Spinal cord (tissue), 10 donors: ENCODE results near the gene JAML. TPM values are rescaled to one million over a fixed set of nuclear protein-coding genes. Genes with fewer than 3 reads are reported as not detected.
A peak's percentile ranks its signal among the peaks of the same experiment; 100 is the strongest.
"Not testable (repeated sequence)": the region's sequence is repeated elsewhere in the genome, so short reads cannot be mapped to it uniquely, and the experiment has no call there.

Source experiments
- DNase-seq, 6 donors: peaks; one replicate each; pipeline versions ENCODE4 v3.0.0 to v3.0.0-alpha.2; 2013 to 2015; ENCODE audit warnings: low spot score in 6 of 6, low read depth in 4 of 6
- H3K27ac ChIP-seq: one replicate; pipeline ENCODE4 v1.5.1; 2013; ENCODE audit warnings: low read depth, low read length, control low read depth
- H3K27me3 ChIP-seq: one replicate; pipeline ENCODE4 v1.6.1; 2013; ENCODE audit warnings: low read length; ENCODE audit not compliant: control insufficient read depth, insufficient read depth
- H3K36me3 ChIP-seq: one replicate; pipeline ENCODE4 v1.6.1; 2013; ENCODE audit warnings: low read length; ENCODE audit not compliant: control insufficient read depth, insufficient read depth
- H3K4me1 ChIP-seq: one replicate; pipeline ENCODE4 v1.6.1; 2013; ENCODE audit warnings: low read length; ENCODE audit not compliant: control insufficient read depth, insufficient read depth
- H3K4me3 ChIP-seq: one replicate; pipeline ENCODE4 v1.5.1; 2013; ENCODE audit warnings: low read depth, low read length, control low read depth
- H3K9me3 ChIP-seq: one replicate; pipeline ENCODE4 v1.6.1; 2013; ENCODE audit warnings: low read length; ENCODE audit not compliant: control insufficient read depth, insufficient read depth
- WGBS: methylation state at CpG from one replicate; pipeline ENCODE4 v1.1.5; 2013; ENCODE audit warnings: missing lambda C conversion rate; ENCODE audit not compliant: insufficient coverage; 5-methylcytosine and 5-hydroxymethylcytosine counted together
- polyA plus RNA-seq, 2 donors: library from polyadenylated mRNA; unstranded; fragments of 120-200 nt; gene quantifications; one replicate each; pipeline ENCODE4 v1.2.1, GENCODE V29; 2013; ENCODE audit not compliant: insufficient read length in 2 of 2
- total RNA-seq, 2 donors: library from RNA; depleted of rRNA in 1 of 2; stranded (reverse); fragments of 120-200 nt in 1 of 2; fragments of >200 nt in 1 of 2; gene quantifications; one replicate each; pipeline versions ENCODE4 v1.2.3 to v1.2.4, GENCODE V29; 2013 to 2014
- donor health status: healthy.

JAML gene
- total and polyA plus RNA-seq, 4 donors, result 0.52 to 9.2 (median 5.2) TPM

DNA sequence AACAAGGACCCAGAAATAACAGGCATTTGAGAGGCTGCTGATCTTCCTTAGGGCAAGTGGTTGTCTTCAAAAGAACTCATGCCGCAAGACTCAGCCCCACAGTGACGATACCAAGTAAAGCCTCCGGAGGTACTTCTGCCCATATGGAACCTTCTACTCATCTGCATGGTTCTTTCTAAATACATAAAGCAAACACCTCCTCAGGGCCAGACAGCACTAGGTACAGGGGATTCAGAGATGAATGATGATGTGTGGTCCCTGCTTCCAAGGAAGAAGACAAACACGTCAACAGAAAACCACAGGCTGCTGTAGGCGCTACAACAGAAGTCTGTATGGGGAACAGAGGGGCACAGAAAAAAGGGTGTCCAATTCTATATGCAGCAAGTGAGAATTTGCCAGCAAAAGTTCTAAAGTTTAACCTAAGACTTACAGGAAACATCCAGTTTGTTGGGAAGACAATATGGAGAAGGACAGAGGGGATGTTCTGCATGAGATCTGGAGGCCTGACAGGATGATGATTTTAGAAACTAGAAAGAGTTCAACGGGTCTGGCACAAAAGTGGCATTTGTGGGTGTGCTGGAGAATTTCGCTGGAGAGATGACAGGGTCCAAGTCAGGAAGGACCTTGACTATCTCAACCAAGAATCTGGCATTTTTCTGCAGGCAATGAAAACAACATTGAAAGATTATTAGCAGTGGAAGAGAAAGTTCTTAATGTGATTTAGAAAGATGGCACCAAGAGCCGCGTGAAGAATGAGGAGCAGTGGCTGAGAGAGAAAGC lies 23.7 kb downstream of the JAML start:
- H3K4me3 ChIP-seq, result no peak overlapping the region
- peaks cover 4% of the 10 kb centered on the region for H3K4me1 ChIP-seq
- whole genome bisulfite sequencing, result 92% methylated on average over 8 of the region's 9 CpGs
- DNase-seq, result no peak
- H3K9me3 ChIP-seq, result no peaks in the 10 kb centered on the region
- no peaks in the 10 kb centered on the region for H3K36me3 ChIP-seq
- H3K27me3 ChIP-seq, result peaks cover 8% of the 10 kb centered on the region
- no peak overlapping the region for H3K27ac ChIP-seq

GRCh38 chr11:118200497-118200896 lies 24.3 kb downstream of the JAML start:
- 100% methylated on average over 1 of the region's 5 CpGs for WGBS
- H3K9me3 ChIP-seq, result no peaks in the 10 kb centered on the region
- H3K27me3 ChIP-seq, result peaks cover 3% of the 10 kb centered on the region
- peaks cover 4% of the 10 kb centered on the region for H3K4me1 ChIP-seq
- H3K36me3 ChIP-seq, result no peaks in the 10 kb centered on the region
- DNase-seq, result no peak
- H3K4me3 ChIP-seq, result no peak overlapping the region
- H3K27ac ChIP-seq, result no peak overlapping the region

DNA sequence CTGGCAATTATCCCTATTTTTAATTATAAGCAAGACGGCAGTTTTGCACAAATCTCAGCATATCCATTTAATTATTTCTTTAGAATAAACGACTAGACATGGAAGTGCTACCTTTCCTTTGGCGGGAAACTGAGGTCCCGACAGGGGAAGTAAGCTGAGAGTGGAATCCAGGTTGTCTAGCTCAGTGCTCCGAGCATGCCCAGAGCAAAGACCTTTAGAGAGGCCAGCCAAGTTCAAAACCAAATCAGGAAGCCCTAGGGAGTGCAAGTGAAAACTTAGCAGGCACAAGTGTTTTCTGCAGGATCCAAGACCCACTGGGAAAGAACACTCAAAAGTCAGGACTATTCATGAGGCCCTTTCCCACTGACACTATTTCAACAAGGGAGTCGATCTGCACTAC lies 25.7 kb downstream of the JAML start:
- Histone ChIP-seq H3K4me3 (no peak overlapping the region), H3K4me1 (peaks cover 11% of the 10 kb centered on the region), H3K9me3 (no peaks in the 10 kb centered on the region), H3K36me3 (no peaks in the 10 kb centered on the region), H3K27me3 (peaks cover 3% of the 10 kb centered on the region), H3K27ac (no peak overlapping the region)
- 87% methylated on average over 4 of the region's 6 CpGs for WGBS
- DNase-seq, result no peak

- Histone ChIP-seq H3K9me3 (no peaks in the 10 kb centered on the region), H3K27me3 (peaks cover 3% of the 10 kb centered on the region), H3K36me3 (no peaks in the 10 kb centered on the region), H3K4me1 (peaks cover 11% of the 10 kb centered on the region), H3K4me3 (no peak overlapping the region), H3K27ac (no peak overlapping the region)
- peak in 2 of 6 donors; percentile 81 to 85 for DNase-seq
- WGBS, result 2% methylated on average over 6 of the region's 9 CpGs
These were observed 26.4 kb downstream of the JAML start for GRCh38 chr11:118198370-118198769.

- peak in 2 of 6 donors; percentile 53 to 60 for DNase-seq
- Histone ChIP-seq H3K4me1 (peaks cover 11% of the 10 kb centered on the region), H3K9me3 (no peaks in the 10 kb centered on the region), H3K27me3 (peaks cover 3% of the 10 kb centered on the region), H3K27ac (peak overlapping the region; percentile 16), H3K4me3 (no peak overlapping the region), H3K36me3 (no peaks in the 10 kb centered on the region)
- WGBS, result 22% methylated on average over 7 of the region's 10 CpGs
These were observed 29.8 kb downstream of the JAML start for GRCh38 chr11:118194835-118195627.

DNA sequence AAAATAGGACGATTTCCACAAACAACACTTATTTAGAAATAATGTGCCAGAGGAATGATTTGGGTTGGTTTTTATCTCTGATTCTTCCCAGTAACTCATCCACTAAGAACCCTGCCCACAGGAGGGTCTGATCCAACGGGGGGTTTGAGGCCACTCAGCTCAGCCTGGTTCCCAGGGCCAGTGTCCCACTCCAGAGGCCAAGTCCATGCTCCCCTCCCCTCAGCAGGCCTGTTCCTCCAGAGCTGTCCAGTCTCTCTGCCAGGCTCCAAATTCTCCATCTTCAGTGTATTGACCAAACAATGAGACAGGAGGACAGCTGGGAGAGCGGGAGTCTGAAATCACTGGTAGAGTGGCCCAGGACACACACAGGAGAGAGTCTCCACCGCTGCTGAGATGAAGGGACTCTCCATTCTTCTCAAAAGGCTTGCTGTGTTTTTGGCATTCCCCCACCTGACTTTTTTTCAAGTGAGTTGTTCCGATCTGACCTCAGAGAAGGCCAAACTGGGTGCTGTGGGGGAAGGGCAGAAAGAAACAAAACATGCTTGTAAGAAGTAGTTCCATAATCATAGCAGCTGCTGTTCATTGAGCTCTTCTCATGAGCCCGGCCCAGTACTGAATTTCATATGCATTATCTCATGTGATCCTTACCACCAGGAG lies 30.8 kb downstream of the JAML start:
- no peak for DNase-seq
- H3K9me3 ChIP-seq, result no peaks in the 10 kb centered on the region
- H3K36me3 ChIP-seq, result no peaks in the 10 kb centered on the region
- no peak overlapping the region for H3K4me3 ChIP-seq
- WGBS, result 69% methylated on average over 2 of the region's 6 CpGs
- H3K27ac ChIP-seq, result no peak overlapping the region
- H3K4me1 ChIP-seq, result peaks cover 11% of the 10 kb centered on the region
- H3K27me3 ChIP-seq, result peaks cover 3% of the 10 kb centered on the region

DNA sequence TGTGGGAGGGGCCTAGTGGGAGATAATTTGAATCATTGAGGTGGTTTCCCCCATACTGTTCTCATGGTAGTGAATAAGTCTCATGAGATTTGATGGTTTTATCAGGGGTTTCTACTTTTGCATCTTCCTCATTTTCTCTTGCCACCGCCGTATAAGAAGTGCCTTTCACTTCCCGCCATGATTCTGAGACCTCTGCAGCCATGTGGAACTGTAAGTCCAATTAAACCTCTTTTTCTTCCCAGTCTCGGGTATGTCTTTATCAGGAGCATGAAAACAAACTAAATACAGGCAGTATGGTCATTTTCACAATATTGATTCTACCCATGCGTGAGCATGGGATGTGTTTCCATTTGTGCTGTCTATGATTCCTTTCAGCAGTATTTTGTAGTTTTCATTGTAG lies 32.0 kb downstream of the JAML start:
- 89% methylated on average over 3 of the region's 5 CpGs for WGBS
- not testable (repeated sequence) for H3K4me3 ChIP-seq, DNase-seq, H3K36me3 ChIP-seq, H3K27me3 ChIP-seq, H3K27ac ChIP-seq, H3K4me1 ChIP-seq, H3K9me3 ChIP-seq

DNA sequence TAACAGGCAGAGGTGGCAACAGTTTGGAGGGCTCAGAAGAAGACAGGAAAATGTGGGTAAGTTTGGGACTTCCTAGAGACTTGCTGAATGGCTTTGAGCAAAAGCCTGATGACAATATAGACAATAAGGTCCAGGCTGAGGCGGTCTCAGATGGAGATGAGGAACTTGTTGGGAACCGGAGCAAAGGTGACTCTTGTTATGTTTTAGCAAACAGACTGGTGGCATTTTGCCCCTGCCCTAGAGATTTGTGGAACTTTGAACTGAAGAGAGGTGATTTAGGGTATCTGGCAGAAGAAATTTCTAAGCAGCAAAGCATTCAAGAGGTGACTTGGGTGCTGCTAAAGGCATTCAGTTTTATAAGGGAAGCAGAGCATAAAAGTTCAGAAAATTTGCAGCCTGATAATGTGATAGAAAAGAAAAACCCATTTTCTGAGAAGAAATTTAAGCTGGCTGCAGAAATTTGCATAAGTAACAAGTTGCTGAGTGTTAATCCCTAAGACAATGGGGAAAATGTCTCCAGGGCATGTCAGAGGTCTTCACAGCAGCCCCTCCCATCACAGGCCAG lies 33.8 kb downstream of the JAML start:
- not testable (repeated sequence) for H3K27me3 ChIP-seq, H3K36me3 ChIP-seq, H3K9me3 ChIP-seq, H3K4me3 ChIP-seq, H3K4me1 ChIP-seq, DNase-seq, H3K27ac ChIP-seq
- 73% methylated on average over 2 of the region's 2 CpGs for WGBS

- no peak for DNase-seq
- H3K4me1 ChIP-seq, result no peaks in the 10 kb centered on the region
- H3K36me3 ChIP-seq, result no peaks in the 10 kb centered on the region
- no peaks in the 10 kb centered on the region for H3K9me3 ChIP-seq
- 79% methylated on average over 2 of the region's 6 CpGs for whole genome bisulfite sequencing
- H3K27me3 ChIP-seq, result peaks cover 7% of the 10 kb centered on the region
- no peak overlapping the region for H3K4me3 ChIP-seq
- no peak overlapping the region for H3K27ac ChIP-seq
These were observed 38.3 kb downstream of the JAML start for GRCh38 chr11:118186346-118187107.
